SK-MEL-5 (cell line): Measurements from ENCODE around the gene MSH6. TPM values are rescaled to one million over a fixed set of nuclear protein-coding genes. Genes with fewer than 3 reads are reported as not detected.

ENCODE experiments used
- DNase-seq: peaks from one replicate; pipeline ENCODE4 v3.0.0-alpha.2; 2016; ENCODE audit warnings: low read depth, low spot score
- in situ Hi-C: cut with HindIII; loops from 2 replicates; pipeline ENCODE4 v1.10.0; 2016; ENCODE audit warnings: low sequenced_read_pairs, high pct_unique_total_duplicates, low pct_unique_long_range_greater_than_20kb
- total RNA-seq: library from RNA; depleted of rRNA; stranded (reverse); fragments of >200 nt; shearing (Covaris generic); gene quantifications from 2 replicates; pipeline ENCODE4 v1.2.3, GENCODE V29; 2014

Gene MSH6
- total RNA-seq, 1 experiment from 2014 or later = 71.1 TPM

DNA sequence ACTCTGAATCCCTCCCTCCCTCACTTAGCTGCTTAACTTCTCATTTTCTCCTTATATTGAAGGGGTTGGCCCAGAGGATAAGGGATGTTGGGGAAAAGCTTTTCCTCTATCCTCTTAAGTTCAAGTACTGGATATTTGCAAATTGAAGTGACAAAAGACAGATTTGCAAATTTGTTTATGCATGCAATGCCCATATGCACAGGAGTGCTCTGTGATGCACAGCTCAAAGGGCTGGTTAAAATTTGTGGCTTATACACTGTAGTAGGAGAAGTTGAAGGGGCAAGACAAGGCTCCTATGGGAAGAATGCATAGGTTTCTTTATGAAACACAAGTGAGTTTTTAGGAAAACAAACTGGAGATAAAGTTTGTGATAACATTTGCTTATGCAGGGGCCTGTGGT is 8.4 kb upstream of the MSH6 start:
- in situ Hi-C loops = no loop called here

DNA sequence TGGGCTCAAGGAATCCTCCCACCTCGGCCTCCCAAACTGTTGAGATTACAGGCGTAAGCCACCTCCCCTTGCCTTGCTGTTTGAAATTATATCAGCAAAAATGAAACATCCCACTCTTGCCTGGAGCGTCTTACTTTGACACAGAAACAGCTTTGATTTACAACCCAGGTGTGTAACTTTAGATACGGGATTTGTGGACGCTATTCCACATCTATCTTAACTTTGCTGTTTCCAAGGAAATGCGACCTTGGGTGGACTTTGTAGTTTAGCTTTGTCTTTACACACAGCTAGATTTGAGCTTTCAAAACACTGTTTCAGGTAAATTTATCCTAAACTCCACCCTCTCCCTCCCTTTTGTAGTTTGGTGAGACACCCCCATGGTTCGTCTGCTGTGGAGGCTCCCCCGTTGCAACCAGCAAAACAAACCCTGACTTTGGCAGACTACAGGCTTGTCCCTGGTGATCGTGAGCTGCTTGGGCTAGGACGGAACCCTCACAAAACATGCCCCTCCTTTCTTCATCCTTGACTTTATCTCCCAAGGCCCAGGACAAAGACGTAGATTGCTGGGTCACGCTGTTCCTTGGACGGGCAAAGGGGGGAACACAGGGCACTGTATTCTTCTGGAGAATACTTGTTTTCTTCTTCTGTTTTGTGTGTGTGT is 5.5 kb upstream of the MSH6 start:
- in situ Hi-C loops = no loop called here
- DNase-seq = no peak

More for the DNA sequence above, 8.4 kb upstream of the MSH6 start:
- no peak for DNase-seq

DNA sequence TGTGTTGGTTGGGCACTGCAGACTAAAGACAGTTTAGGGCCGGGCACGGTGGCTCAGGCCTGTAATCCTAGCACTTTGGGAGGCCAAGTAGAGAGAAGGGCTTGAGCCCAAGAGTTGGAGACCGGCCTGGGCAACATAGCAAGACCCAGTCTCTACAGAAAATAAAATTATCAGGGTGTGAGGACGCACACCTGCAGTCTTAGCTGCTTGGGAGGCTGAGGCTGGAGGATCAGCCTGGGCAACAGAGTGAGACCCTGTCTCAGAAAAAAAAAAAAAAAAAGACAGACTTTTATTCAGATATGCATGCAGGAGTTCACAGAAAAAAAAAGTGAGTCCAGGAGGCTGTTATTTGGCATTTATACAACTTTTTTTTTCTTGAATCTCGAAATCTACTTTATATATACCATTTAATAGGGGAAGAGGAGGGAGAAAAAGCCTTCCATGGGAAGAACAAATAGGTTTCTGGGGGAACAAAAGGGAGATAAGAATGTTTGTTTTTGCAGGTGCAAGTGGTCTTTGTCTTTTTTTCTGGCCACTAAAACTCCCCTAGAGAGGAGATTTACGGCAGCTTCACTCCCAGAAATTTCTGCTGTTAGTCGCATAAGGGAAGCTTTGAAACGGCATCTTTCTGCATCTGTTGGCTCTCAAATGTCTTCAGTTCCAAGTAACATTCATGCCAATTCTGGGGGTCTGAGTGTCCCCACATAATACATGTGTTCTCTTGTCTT is 4.1 kb upstream of the MSH6 start:
- in situ Hi-C loops = no loop called here
- no peak for DNase-seq

DNA sequence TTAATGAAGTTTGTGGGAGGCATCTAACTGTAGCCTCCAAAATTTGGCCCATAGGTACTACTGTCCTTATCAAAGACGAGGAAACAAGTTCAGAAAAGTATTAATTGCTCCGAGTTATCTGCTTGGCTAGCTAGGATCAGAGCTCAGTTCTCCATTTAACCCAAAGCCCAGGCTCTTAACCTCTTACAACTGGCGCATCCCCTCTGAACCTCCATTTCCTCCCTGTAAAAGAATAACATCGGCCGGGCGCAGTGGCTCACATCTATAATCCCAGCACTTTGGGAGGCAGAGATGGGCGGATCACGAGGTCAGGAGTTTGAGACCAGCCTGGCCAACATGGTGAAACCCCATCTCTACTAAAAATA is 3.5 kb upstream of the MSH6 start:
- DNase-seq = no peak
- in situ Hi-C loops = no loop called here

DNA sequence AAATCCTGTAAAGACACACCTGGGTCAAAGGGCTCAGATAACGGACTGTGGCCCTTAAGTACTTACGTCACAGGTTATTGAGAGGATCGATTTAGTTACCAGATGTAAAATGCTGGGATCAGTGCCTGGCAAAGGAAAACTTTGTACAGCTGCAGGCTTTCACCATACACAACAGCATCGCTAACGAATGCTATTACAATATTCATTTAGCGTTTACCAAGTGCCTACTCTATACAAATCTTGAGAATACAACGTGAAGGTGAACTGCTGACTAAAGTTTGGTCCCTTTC is 619 bp upstream of the MSH6 start:
- in situ Hi-C loops = no loop called here
- no peak for DNase-seq

DNA sequence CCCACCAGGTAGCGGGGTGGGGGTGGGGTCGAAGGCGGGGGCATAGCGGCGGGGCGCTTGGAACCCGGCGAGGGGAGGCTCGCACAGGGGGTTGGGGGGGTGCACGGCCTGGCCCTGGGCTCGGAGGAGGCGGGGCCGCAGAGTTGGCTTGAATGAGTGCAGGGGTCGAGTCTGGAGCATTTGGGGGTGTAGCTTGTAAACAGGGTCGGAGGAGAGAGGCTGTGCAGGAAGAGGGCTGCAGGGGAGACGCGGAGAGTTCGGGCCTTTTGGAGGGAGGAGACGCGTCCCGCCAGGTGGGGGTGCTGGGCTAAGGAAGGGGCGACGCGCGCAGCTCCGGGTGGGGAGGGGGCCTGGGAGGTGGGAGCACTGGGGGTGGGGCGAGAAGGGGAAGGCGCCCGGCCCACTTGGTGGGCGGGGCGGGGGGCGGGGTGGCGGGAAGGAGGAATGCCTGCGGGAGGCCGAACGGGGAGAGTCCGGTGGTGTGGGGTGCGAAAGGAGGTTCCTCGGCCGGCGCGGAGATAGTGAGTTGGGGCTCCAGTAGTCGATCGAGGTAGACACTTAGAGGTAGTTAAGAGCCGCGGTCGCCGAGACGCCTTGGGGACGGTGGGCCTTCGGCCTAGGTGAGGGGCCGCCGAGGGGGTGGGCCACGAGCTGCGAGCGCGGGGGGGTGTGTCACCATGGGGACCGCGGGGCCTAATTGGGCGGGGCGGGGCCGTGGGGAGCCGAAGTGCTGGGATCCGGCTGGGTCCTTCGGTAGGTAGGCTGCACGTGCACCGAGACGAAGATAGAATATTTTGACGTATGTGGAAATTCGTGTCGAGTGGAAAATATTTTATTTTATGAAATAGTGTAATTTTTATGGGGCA is 774 bp downstream of the MSH6 start:
- peak; percentile 70 for DNase-seq
- in situ Hi-C loops = no loop called here

DNA sequence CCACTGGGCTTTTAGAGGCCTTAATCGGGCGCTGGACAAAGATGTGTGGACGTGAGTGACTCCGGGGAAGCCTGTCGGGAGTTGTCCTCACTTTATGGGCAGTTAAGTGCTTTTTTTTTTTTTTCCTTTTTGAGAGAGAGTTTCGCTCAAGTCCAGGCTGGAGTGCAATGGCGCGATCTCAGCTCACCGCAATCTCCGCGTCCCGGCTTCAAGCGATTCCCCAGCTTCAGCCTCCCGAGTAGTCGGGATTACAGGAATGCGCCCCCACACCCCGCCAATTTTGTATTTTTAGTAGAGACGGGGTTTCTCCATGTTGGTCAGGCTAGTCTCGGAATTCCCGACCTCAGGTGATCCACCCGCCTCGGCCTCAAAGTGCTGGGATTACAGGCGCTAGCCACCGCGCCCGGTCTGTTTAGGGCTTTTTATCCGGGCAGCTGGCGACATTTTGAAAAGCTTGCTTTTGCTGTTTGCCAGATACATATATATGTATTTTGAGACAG is 1.5 kb downstream of the MSH6 start:
- DNase-seq = no peak
- in situ Hi-C loops = no loop called here

DNA sequence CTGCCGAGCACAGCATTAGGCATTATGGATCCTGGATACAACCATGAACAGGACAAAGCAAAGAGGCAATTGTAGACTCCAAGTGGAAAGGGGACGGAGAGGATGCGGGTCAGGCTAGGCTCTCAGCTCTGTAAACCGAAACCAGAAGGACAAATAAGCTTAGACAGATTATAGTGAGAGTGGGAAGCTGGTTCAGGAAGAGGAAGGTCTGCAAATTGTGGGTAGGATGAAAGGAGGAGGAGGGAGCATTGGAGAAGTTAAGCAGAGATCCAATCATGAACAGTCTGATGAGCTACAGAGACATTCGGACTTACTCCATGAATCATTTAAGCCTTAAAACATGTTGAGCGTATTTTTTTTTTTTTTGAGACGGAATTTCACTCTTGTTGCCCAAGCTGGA is 3.0 kb downstream of the MSH6 start:
- in situ Hi-C loops = no loop called here
- DNase-seq = no peak

DNA sequence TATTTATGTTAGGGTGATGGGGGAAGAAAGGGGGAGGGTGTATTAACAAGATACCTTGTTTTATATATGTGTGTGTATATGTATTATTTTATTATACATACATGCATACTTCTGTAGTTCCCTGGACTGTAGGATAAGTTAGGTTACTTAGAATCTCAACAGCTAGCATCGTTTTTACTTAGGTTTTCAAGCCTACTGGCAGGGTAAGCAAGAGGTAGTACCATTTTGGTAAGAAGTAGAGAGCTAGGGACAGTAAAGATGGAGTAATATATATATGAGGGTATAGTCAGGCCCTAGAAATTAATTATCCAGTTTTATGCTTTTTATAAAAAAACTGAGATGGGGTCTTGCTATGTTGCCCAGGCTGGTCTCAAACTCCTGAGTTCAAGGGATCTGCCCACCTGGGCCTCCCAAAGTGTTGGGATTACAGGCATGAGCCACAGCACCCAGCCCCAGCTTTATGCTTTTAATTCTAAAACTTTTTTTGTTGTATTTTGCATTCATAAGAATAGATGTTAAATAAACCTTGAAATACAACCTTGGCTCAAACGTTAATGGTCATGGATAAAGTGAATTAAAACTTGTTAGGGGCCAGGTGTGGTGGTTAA is 13.2 kb downstream of the MSH6 start:
- in situ Hi-C loops = no loop called here
- no peak for DNase-seq

DNA sequence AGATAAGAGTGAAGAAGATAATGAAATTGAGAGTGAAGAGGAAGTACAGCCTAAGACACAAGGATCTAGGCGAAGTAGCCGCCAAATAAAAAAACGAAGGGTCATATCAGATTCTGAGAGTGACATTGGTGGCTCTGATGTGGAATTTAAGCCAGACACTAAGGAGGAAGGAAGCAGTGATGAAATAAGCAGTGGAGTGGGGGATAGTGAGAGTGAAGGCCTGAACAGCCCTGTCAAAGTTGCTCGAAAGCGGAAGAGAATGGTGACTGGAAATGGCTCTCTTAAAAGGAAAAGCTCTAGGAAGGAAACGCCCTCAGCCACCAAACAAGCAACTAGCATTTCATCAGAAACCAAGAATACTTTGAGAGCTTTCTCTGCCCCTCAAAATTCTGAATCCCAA is 15.7 kb downstream of the MSH6 start:
- DNase-seq = no peak
- in situ Hi-C loops = no loop called here

DNA sequence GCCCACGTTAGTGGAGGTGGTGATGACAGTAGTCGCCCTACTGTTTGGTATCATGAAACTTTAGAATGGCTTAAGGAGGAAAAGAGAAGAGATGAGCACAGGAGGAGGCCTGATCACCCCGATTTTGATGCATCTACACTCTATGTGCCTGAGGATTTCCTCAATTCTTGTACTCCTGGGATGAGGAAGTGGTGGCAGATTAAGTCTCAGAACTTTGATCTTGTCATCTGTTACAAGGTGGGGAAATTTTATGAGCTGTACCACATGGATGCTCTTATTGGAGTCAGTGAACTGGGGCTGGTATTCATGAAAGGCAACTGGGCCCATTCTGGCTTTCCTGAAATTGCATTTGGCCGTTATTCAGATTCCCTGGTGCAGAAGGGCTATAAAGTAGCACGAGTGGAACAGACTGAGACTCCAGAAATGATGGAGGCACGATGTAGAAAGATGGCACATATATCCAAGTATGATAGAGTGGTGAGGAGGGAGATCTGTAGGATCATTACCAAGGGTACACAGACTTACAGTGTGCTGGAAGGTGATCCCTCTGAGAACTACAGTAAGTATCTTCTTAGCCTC is 16.2 kb downstream of the MSH6 start:
- no peak for DNase-seq
- in situ Hi-C loops = no loop called here

DNA sequence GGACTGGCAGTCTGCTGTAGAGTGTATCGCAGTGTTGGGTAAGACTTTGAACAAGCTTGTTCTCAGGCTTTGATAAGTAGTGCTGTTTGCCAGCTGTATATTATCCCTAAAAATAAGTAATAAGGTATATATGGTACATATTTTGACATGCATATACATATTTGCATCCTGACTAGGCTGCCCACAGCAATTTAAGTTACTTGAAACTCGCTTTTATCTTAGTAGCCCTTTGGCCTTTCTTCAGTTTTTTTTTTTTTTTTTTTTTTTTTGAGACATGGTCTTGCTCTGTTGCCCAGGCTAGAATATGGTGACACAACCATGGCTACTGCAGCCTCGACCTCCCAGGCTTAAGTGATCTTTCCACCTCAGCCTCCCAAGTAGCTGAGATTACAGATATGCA is 18.2 kb downstream of the MSH6 start:
- in situ Hi-C loops = no loop called here
- DNase-seq = no peak

DNA sequence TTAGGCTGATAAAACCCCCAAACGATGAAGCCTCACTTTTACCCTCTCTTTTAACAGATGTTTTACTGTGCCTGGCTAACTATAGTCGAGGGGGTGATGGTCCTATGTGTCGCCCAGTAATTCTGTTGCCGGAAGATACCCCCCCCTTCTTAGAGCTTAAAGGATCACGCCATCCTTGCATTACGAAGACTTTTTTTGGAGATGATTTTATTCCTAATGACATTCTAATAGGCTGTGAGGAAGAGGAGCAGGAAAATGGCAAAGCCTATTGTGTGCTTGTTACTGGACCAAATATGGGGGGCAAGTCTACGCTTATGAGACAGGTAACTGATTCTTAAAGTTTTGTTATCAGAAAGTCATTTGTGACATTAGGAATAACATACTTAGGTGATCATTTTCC is 20.4 kb downstream of the MSH6 start:
- DNase-seq = no peak
- in situ Hi-C loops = no loop called here

DNA sequence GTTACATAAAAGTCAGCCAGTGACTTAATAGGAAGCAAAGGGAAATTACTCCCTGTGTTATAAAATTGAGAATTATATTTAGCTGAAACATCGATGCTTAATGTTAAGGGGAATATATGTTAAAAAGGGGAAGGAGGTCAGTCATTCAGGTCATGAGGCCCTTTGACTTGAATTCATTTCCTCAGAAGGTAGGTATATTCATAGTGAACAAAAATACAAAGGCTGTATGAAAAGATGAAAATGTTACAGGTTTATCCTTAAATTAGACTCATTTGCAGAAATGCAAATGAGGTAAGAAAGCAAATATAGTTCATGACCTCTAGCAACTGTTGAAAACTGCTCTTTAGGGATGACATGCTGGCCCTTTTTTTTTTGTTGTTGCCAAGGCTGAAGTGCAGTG is 20.8 kb downstream of the MSH6 start:
- DNase-seq = no peak
- in situ Hi-C loops = no loop called here

DNA sequence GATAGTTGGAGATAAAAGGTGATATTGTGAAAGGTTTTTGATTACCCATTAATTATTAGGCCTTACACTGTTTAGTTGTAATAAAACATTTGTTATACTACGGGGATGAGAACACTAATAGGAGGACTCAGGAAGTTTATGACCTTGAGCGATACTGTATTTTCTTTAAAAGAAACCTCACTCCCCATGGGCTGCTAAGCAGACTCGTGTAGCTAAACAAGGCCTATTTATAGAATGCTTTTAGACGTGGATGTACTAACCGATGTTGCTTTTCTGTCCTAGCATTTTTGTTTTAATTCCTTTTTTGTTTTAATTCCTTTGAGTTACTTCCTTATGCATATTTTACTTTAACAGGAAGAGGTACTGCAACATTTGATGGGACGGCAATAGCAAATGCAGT is 22.9 kb downstream of the MSH6 start:
- in situ Hi-C loops = no loop called here
- DNase-seq = no peak

DNA sequence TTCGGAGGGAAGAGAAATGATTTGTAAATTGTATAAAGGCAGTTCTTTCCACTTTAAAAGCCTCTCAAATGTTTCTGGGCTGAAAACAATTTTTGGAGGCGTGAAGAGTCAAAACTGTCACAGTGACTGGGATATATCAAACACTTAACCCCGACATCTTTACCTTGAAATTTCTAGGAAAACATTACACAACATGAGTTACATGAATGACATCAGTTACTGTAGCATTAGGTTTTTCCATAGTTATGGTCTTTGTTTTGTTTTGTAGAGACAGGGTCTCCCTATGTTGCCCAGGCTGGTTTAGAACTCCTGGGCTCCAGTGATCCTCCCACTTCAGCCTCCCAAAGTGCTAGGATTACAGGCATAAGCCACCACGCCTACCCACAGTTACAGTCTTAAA is 25.7 kb downstream of the MSH6 start:
- in situ Hi-C loops = no loop called here
- DNase-seq = no peak

DNA sequence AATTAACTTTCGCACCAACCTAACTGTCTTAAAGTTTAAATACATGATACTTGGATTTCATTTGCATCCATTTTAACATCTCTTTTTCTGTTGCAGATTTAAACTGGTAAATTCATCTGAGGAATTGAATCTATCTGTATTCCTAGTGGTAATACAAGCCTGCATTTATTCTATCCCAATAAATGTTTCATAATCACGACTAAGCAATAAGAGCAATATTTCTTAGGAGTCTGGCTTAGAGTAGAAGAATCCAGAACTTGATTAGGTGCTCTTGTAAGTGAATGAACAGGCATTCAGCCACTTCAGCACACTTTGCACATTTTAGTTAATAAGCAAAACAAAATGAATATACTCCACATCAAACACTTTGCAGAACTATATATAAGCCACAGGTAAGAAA is 27.0 kb downstream of the MSH6 start:
- no peak for DNase-seq
- in situ Hi-C loops = no loop called here

DNA sequence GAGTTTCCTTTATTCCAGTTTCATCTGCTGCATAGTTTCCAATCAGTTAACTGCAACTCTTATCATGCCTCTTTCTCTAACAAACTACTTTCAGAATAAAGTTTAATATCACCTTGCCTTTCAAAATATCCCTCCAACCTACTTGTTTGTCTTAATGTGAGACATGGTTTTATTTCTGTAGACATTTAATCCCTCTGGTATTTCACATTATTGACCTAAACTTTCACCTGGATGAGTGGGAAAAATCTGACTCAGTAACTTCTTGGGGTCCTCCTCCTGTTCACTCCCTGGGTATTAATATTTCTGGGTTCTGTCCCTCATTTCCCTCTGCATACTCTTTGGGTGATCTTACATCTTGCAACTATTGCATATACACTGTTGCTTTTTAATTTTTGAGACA is 27.9 kb downstream of the MSH6 start:
- DNase-seq = no peak
- in situ Hi-C loops = no loop called here
